ENCODE measurements around the gene BRAF. TPM values are rescaled to one million over a fixed set of nuclear protein-coding genes. Genes with fewer than 3 reads are reported as not detected.

BRAF gene
- total RNA-seq, 1 donor from 2014 or later, result 11.3 TPM

DNA sequence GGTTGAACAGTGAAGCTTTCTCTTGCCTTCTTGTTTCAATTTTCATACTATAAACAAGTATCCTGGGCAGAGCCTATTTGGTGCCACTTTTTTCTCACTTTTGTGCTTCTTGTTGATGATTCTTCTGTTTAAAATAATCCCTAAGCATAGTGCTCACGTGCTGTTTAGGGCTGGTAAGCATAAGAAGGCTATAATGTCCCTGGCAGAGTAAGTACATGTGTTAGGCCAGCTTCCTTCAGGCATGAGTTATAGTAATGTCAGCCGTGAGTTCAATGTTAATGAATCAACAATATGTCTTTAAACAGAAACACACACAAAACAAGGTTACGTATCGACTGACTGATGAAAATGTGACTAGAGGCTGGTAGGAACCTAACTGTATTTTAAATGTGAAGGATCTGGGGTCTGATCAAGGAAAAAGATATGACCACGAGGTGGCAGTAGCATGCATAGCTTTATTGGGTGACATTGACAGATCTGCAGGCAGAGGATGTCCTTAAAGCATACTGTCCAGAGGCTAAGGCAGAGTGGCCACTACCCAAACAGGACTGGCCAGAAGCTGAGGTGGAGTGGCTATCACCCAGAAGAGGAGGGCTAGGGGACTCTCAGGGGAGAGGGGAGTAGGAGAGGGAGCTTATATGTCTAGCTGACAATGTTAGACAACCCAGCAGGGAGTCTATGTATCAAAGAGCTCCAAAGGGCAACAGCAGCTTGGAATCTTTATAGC, 113.7 kb downstream of the BRAF start:
- Histone ChIP-seq H3K4me3 (ENCODE audit: low read depth, low read length) (no peak overlapping the region), H3K27me3 (ENCODE audit: control insufficient read depth, insufficient read depth, low read length) (no peaks in the 10 kb centered on the region), H3K36me3 (ENCODE audit: control insufficient read depth, insufficient read depth, low read length) (no peaks in the 10 kb centered on the region)
- FAIRE-seq (no peak), DNase-seq (ENCODE audit: low read depth) (peak; percentile 62)
- TF ChIP-seq, protein P1, sequence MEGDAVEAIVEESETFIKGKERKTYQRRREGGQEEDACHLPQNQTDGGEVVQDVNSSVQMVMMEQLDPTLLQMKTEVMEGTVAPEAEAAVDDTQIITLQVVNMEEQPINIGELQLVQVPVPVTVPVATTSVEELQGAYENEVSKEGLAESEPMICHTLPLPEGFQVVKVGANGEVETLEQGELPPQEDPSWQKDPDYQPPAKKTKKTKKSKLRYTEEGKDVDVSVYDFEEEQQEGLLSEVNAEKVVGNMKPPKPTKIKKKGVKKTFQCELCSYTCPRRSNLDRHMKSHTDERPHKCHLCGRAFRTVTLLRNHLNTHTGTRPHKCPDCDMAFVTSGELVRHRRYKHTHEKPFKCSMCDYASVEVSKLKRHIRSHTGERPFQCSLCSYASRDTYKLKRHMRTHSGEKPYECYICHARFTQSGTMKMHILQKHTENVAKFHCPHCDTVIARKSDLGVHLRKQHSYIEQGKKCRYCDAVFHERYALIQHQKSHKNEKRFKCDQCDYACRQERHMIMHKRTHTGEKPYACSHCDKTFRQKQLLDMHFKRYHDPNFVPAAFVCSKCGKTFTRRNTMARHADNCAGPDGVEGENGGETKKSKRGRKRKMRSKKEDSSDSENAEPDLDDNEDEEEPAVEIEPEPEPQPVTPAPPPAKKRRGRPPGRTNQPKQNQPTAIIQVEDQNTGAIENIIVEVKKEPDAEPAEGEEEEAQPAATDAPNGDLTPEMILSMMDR (IDR thresholded peaks at IDR 0.05; ENCODE audit: insufficient read depth, low read length, severe bottlenecking), result peak; percentile 68

DNA sequence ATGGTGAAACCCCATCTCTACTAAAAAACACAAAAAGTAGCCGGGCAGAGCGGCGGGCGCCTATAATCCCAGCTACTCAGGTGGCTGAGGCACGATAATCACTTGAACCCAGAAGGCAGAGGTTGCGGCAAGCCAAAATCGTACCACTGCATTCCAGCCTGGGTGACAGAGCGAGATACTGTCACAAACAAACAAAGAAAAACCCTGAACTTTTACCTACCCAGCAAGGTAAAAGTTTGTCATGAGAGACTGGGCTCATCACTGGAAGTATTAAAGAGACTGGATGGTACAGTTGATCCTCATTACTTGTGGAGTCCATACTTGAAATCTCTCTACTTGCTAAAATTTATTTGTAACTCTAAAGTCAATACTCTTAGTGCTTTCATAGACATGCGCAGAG, 114.3 kb downstream of the BRAF start:
- DNase-seq (ENCODE audit: low read depth) (no peak), FAIRE-seq (no peak)
- Histone ChIP-seq H3K4me3 (ENCODE audit: low read depth, low read length) (no peak overlapping the region), H3K36me3 (ENCODE audit: control insufficient read depth, insufficient read depth, low read length) (no peaks in the 10 kb centered on the region), H3K27me3 (ENCODE audit: control insufficient read depth, insufficient read depth, low read length) (no peaks in the 10 kb centered on the region)
- TF ChIP-seq, protein P1 (IDR thresholded peaks at IDR 0.05; ENCODE audit: insufficient read depth, low read length, severe bottlenecking), result no peak

DNA sequence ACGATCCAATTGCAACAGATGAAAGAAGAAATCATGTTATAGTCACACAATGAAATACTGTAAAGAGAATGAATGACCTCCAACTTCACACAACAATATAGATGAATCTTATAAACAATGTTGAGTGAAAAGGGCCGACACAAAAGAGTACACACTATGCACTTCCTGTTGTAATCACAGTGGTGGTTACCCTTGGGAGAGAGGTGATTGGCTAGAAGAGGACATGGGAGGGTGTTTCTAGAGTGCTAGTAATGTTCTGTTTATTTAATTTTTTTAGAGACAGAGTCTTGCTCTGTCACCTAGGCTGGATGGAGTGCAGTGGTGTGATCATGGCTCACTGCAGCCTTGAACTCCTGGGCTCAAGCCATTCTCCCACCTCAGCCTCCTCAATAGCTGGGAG, 145.8 kb downstream of the BRAF start:
- H3K27me3 ChIP-seq (ENCODE audit: control insufficient read depth, insufficient read depth, low read length), result no peaks in the 10 kb centered on the region
- no peaks in the 10 kb centered on the region for H3K36me3 ChIP-seq (ENCODE audit: control insufficient read depth, insufficient read depth, low read length)
- TF ChIP-seq, protein P1 (IDR thresholded peaks at IDR 0.05; ENCODE audit: insufficient read depth, low read length, severe bottlenecking), result no peak
- DNase-seq (ENCODE audit: low read depth) (no peak), FAIRE-seq (no peak)
- H3K4me3 ChIP-seq (ENCODE audit: low read depth, low read length), result no peak overlapping the region

DNA sequence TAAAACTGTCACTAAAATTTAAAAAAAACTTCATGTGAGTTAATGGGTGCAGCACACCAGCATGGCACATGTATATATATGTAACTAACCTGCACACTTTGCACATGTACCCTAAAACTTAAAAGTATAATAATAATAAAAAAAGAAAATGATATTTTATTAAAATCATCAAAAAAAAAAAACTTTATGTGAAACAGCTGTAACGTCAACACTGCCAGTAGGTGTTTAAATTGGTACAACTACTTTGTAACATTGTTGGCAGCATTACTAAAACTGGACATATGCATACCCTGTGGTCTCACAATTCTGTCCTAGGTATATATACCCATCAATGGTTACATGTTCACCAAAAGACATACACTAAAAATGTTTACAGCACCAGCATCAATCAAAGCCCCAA, 146.2 kb downstream of the BRAF start:
- TF ChIP-seq, protein P1 (IDR thresholded peaks at IDR 0.05; ENCODE audit: insufficient read depth, low read length, severe bottlenecking), result no peak
- Histone ChIP-seq H3K4me3 (ENCODE audit: low read depth, low read length) (no peak overlapping the region), H3K36me3 (ENCODE audit: control insufficient read depth, insufficient read depth, low read length) (no peaks in the 10 kb centered on the region), H3K27me3 (ENCODE audit: control insufficient read depth, insufficient read depth, low read length) (no peaks in the 10 kb centered on the region)
- FAIRE-seq (no peak), DNase-seq (ENCODE audit: low read depth) (no peak)

DNA sequence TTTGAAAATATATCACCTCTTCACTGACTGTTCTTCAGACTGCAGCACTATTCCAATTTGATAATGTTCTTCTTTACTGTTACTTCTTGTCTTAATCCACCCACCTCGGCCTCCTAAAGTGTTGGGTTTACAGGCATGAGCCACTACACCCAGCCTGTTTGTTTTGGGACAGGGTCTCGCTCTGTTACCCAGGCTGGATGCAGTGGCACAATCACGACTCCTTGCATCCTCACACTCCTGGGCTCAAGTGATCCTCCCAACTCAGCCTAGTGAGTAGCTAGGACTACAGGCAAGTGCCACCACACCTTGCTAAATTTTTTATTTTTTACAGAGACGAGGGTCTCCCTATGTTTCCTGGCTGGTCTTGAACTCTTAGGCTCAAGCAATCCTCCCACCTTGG, 150.4 kb downstream of the BRAF start:
- Histone ChIP-seq H3K36me3 (ENCODE audit: control insufficient read depth, insufficient read depth, low read length) (no peaks in the 10 kb centered on the region), H3K4me3 (ENCODE audit: low read depth, low read length) (no peak overlapping the region), H3K27me3 (ENCODE audit: control insufficient read depth, insufficient read depth, low read length) (no peaks in the 10 kb centered on the region)
- DNase-seq (ENCODE audit: low read depth), result no peak
- TF ChIP-seq, protein P1 (IDR thresholded peaks at IDR 0.05; ENCODE audit: insufficient read depth, low read length, severe bottlenecking), result no peak
- FAIRE-seq, result no peak

DNA sequence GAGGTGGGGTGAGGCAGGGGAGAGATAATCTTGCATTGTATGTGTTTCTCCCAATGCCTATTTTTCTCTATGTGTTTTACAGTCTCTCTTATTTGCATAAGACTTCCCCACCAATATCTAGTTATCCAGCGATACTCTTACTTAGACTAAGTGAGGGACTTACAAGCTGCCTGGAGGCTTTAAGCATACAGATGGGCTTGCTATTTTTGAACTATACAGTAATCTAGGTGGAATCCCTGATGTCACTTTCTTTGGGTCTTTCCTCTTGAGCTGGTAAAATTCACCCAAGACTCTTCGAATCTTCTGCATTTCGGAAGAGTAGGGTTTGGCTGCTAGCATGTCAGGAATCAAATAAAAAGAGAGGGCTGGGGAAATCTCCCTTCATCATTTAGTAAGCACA, 151.6 kb downstream of the BRAF start:
- TF ChIP-seq, protein P1 (IDR thresholded peaks at IDR 0.05; ENCODE audit: insufficient read depth, low read length, severe bottlenecking), result no peak
- no peak overlapping the region for H3K4me3 ChIP-seq (ENCODE audit: low read depth, low read length)
- H3K36me3 ChIP-seq (ENCODE audit: control insufficient read depth, insufficient read depth, low read length), result no peaks in the 10 kb centered on the region
- FAIRE-seq, result no peak
- no peaks in the 10 kb centered on the region for H3K27me3 ChIP-seq (ENCODE audit: control insufficient read depth, insufficient read depth, low read length)
- DNase-seq (ENCODE audit: low read depth), result no peak
